Endothelial cell of umbilical vein (primary cell): ENCODE measurements around the gene TRPC1. TPM values are rescaled to one million over a fixed set of nuclear protein-coding genes. Genes with fewer than 3 reads are reported as not detected.

Experiments used
- BruUV-seq: library from RNA; stranded (reverse); fragments of 400-500 nt; replicated peaks from 2 replicates; lab custom pipeline; 2021; lab: Mats Ljungman, UMichigan
- CTCF ChIA-PET: fragments of 300-600, 350-600 bp; sonication (Branson Sonifier 250); formaldehyde crosslinking; loops from one replicate; lab custom pipeline; 2021; ENCODE audit warnings: antibody characterized with exemption, inconsistent platforms; lab: Charles Lee
- POLR2A ChIA-PET: fragments of 300-600, 350-600 bp; sonication (Branson Sonifier 250); formaldehyde crosslinking; loops from one replicate; lab custom pipeline; 2021; ENCODE audit warnings: antibody characterized with exemption, inconsistent platforms; lab: Charles Lee
- DNase-seq: peaks from one replicate; pipeline ENCODE4 v3.0.0-alpha.2; 2011; ENCODE audit warnings: low read depth, low spot score
- FAIRE-seq: peaks from 2 replicates; lab custom pipeline; 2011; peaks lifted over from hg19 to GRCh38; lab: Jason Lieb, UNC
- H2AFZ ChIP-seq: 2 replicates; pipeline ENCODE4 v1.6.0; 2012; ENCODE audit warnings: low read depth, low read length, control low read depth, inconsistent platforms
- H3K27ac ChIP-seq: 2 replicates; pipeline ENCODE4 v1.5.1; 2011; ENCODE audit warnings: low read depth, mild to moderate bottlenecking, control low read depth, low read length, moderate library complexity; ENCODE audit not compliant: insufficient read depth
- H3K27me3 ChIP-seq, 2 experiments: 2 replicates each; pipeline versions ENCODE4 v1.6.0 to v1.6.1; 2011; ENCODE audit warnings: low read length in 2 of 2, mixed read lengths in 1 of 2; ENCODE audit not compliant: control insufficient read depth in 2 of 2, insufficient read depth in 2 of 2
- H3K36me3 ChIP-seq, 2 experiments: 2 replicates in 1 of 2; 3 replicates in 1 of 2; pipeline ENCODE4 v1.5.1; 2011; ENCODE audit warnings: low read length in 2 of 2, mild to moderate bottlenecking in 1 of 2, moderate library complexity in 1 of 2; ENCODE audit not compliant: control insufficient read depth in 2 of 2, insufficient read depth in 2 of 2; ENCODE audit errors: extremely low read depth in 1 of 2
- H3K4me1 ChIP-seq: 3 replicates; pipeline ENCODE4 v1.5.1; 2011; ENCODE audit warnings: mild to moderate bottlenecking, low read length; ENCODE audit not compliant: control insufficient read depth, insufficient read depth; ENCODE audit errors: extremely low read depth
- H3K4me2 ChIP-seq: 2 replicates; pipeline ENCODE4 v1.6.1; 2011; ENCODE audit warnings: low read length, control low read depth, mixed read lengths; ENCODE audit not compliant: insufficient read depth
- H3K4me3 ChIP-seq, 3 experiments: fragments of 200-600 bp in 1 of 3; sonication (generic), shearing (Covaris generic) in 1 of 3; replicated peaks in 1 of 3; 2 replicates each; pipeline ENCODE4 v1.5.1; 2011 to 2016; ENCODE audit warnings: control low read depth in 3 of 3, low read length in 3 of 3, mild to moderate bottlenecking in 2 of 3, inconsistent platforms in 1 of 3, low read depth in 1 of 3, moderate library complexity in 1 of 3; ENCODE audit not compliant: insufficient read depth in 1 of 3
- H3K79me2 ChIP-seq: 2 replicates; pipeline ENCODE4 v1.6.0; 2012; ENCODE audit warnings: low read length, inconsistent platforms; ENCODE audit not compliant: control insufficient read depth, insufficient read depth
- H3K9ac ChIP-seq: replicated peaks from 2 replicates; pipeline ENCODE3; 2011; ENCODE audit warnings: low read length, control low read depth; ENCODE audit not compliant: insufficient read depth; ENCODE audit errors: extremely low read depth
- H3K9me1 ChIP-seq: replicated peaks from 3 replicates; pipeline ENCODE4 v1.6.0; 2011; ENCODE audit warnings: mild to moderate bottlenecking, low read length; ENCODE audit not compliant: control insufficient read depth, insufficient read depth; ENCODE audit errors: extremely low read depth
- H3K9me3 ChIP-seq: replicated peaks from 2 replicates; pipeline ENCODE4 v1.5.1; 2012; ENCODE audit warnings: low read length, inconsistent platforms; ENCODE audit not compliant: control insufficient read depth, insufficient read depth
- H4K20me1 ChIP-seq: replicated peaks from 2 replicates; pipeline ENCODE3; 2011; ENCODE audit warnings: mild to moderate bottlenecking, low read length; ENCODE audit not compliant: control insufficient read depth, insufficient read depth; ENCODE audit errors: extremely low read depth
- CTCF ChIP-seq, 2 donors: IDR thresholded peaks; 1 replicate in 1 of 2; 2 replicates in 1 of 2; pipeline ENCODE4 v1.5.1; 2011; ENCODE audit warnings: low read length in 2 of 2, mild to moderate bottlenecking in 2 of 2, moderate library complexity in 2 of 2, control low read depth in 1 of 2, inconsistent platforms in 1 of 2, low read depth in 1 of 2; ENCODE audit not compliant: insufficient read depth in 1 of 2; ENCODE audit errors: extremely low read depth in 1 of 2
- GATA2 ChIP-seq: IDR thresholded peaks from 2 replicates; pipeline ENCODE4 v1.7.0; 2011; ENCODE audit warnings: low read depth, mild to moderate bottlenecking, moderate library complexity, mixed read lengths, low read length; ENCODE audit not compliant: insufficient read length, insufficient read depth
- MAX ChIP-seq: IDR thresholded peaks from 2 replicates; pipeline ENCODE4 v1.6.1; 2011; ENCODE audit not compliant: insufficient read depth, insufficient read length
- POLR2AphosphoS5 ChIP-seq: IDR thresholded peaks from 2 replicates; pipeline ENCODE4 v1.6.1; 2012; ENCODE audit warnings: low read depth, mild to moderate bottlenecking, control low read depth, low read length, moderate library complexity; ENCODE audit not compliant: insufficient read depth
- dilution Hi-C: fragments of 300-500 bp; cut with MboI; formaldehyde crosslinking; loops from one replicate; pipeline ENCODE4 v1.15.0; 2019; ENCODE audit warnings: low sequenced_read_pairs; ENCODE audit not compliant: extremely low pct_ligation_motif_present
- intact Hi-C: fragments of 100-400 bp; cut with micrococcal nuclease; formaldehyde crosslinking; loops from one replicate; pipeline ENCODE4 v1.10.0; 2022
- polyA plus RNA-seq, 4 experiments: library from polyadenylated mRNA; depleted of rRNA in 3 of 4; stranded (reverse) in 3 of 4; unstranded in 1 of 4; fragments of >200 nt; gene quantifications; 2 replicates each; pipeline versions ENCODE4 v1.2.1 to v1.2.3, GENCODE V29; 2011 to 2012; ENCODE audit warnings: missing spikeins in 1 of 4
- total RNA-seq: library from RNA; stranded (reverse); gene quantifications from 2 replicates; pipeline ENCODE4 v1.2.3, GENCODE V29; 2021

The TRPC1 gene
- total and polyA plus RNA-seq, 2 donors (not counting 3 experiments of a cell fraction or from before 2014, with no cell fraction given): 3.5 to 5.9 TPM

- intact Hi-C loops: no loop called here
- CTCF ChIA-PET: no interaction called here
Measured at GRCh38 chr3:142802891-142803290, 79.1 kb downstream of the TRPC1 start.

More at GRCh38 chr3:142802891-142803290, 79.1 kb downstream of the TRPC1 start:
- Histone ChIP-seq H3K4me1 (no peaks in the 10 kb centered on the region), H3K4me3 (no peak overlapping the region), H3K27me3 (no peaks in the 10 kb centered on the region), H3K9me3 (no peaks in the 10 kb centered on the region), H4K20me1 (no peaks in the 10 kb centered on the region), H3K9me1 (no peaks in the 10 kb centered on the region), H3K4me2 (no peak overlapping the region), H3K9ac (no peak overlapping the region), H3K36me3 (no peaks in the 10 kb centered on the region), H3K79me2 (no peaks in the 10 kb centered on the region), H3K27ac (no peak overlapping the region), H2AFZ (no peak overlapping the region)
- BruUV-seq: no TSS peak
- dilution Hi-C loops: no loop called here
- TF ChIP-seq MAX (no peak), GATA2 (no peak), POLR2AphosphoS5 (no peak), CTCF (IDR thresholded peaks at IDR 0.05; ENCODE audit: extremely low read depth in 1 of 2, insufficient read depth in 1 of 2, low read depth in 1 of 2, low read length in 2 of 2) (no peak)
- POLR2A ChIA-PET: no interaction called here
- no peak for FAIRE-seq
- DNase-seq: no peak
